Mesenchymal stem cell (in vitro differentiated cells and primary cell): Measurements from ENCODE around the gene SPATA20.

Experiments
- DNase-seq: peaks from one replicate; pipeline ENCODE4 v3.0.0-alpha.2; 2013
- H2AFZ ChIP-seq: one replicate; pipeline ENCODE4 v1.6.1; 2013; ENCODE audit warnings: low read depth, mild to moderate bottlenecking, control low read depth, inconsistent platforms, low read length, moderate library complexity
- H2AK5ac ChIP-seq: 2 replicates; pipeline ENCODE4 v1.6.1; 2013; ENCODE audit warnings: low read length, moderate library complexity, mild to moderate bottlenecking, inconsistent platforms; ENCODE audit not compliant: severe bottlenecking
- H2BK120ac ChIP-seq: one replicate; pipeline ENCODE4 v1.6.1; 2013; ENCODE audit warnings: low read depth, mild to moderate bottlenecking, inconsistent platforms, low read length, moderate library complexity
- H2BK12ac ChIP-seq, 2 experiments: one replicate each; pipeline ENCODE4 v1.6.1; 2013; ENCODE audit warnings: inconsistent platforms in 2 of 2, low read length in 2 of 2, mild to moderate bottlenecking in 2 of 2, moderate library complexity in 2 of 2, control low read depth in 1 of 2
- H2BK15ac ChIP-seq: one replicate; pipeline ENCODE4 v1.6.1; 2013; ENCODE audit warnings: mild to moderate bottlenecking, low read depth, inconsistent platforms; ENCODE audit not compliant: poor library complexity, severe bottlenecking
- H2BK5ac ChIP-seq: 2 replicates; pipeline ENCODE4 v1.6.1; 2013; ENCODE audit warnings: low read depth, mild to moderate bottlenecking, low read length, control low read depth, inconsistent platforms; ENCODE audit not compliant: poor library complexity, severe bottlenecking
- H3K14ac ChIP-seq, 2 experiments: one replicate each; pipeline ENCODE4 v1.6.1; 2013; ENCODE audit warnings: inconsistent platforms in 2 of 2, low read length in 2 of 2, control low read depth in 1 of 2, mild to moderate bottlenecking in 1 of 2, moderate library complexity in 1 of 2
- H3K18ac ChIP-seq, 2 experiments: one replicate each; pipeline ENCODE4 v1.6.1; 2013; ENCODE audit warnings: inconsistent platforms in 2 of 2, low read length in 2 of 2, control low read depth in 1 of 2, low read depth in 1 of 2, mild to moderate bottlenecking in 1 of 2
- H3K23ac ChIP-seq, 2 experiments: one replicate each; pipeline ENCODE4 v1.6.1; 2013; ENCODE audit warnings: inconsistent platforms in 2 of 2, low read length in 2 of 2, mild to moderate bottlenecking in 2 of 2, moderate library complexity in 2 of 2, control low read depth in 1 of 2
- H3K27ac ChIP-seq: 2 replicates; pipeline ENCODE4 v1.5.1; 2013; ENCODE audit warnings: mild to moderate bottlenecking, moderate library complexity, low read length, control low read depth, inconsistent platforms; ENCODE audit not compliant: poor library complexity, severe bottlenecking
- H3K27me3 ChIP-seq, 2 experiments: 2 replicates each; pipeline versions ENCODE4 v1.6.1 to v1.7.0; 2013; ENCODE audit warnings: low read length in 2 of 2, mild to moderate bottlenecking in 2 of 2, moderate library complexity in 2 of 2, control low read depth in 1 of 2, inconsistent platforms in 1 of 2; ENCODE audit not compliant: control insufficient read depth in 1 of 2, insufficient read depth in 1 of 2
- H3K36me3 ChIP-seq, 2 experiments: 2 replicates each; pipeline versions ENCODE4 v1.6.1 to v1.7.0; 2013; ENCODE audit warnings: low read length in 2 of 2, control low read depth in 1 of 2, inconsistent platforms in 1 of 2, low read depth in 1 of 2, mild to moderate bottlenecking in 1 of 2; ENCODE audit not compliant: insufficient read depth in 2 of 2, control insufficient read depth in 1 of 2
- H3K4ac ChIP-seq, 2 experiments: one replicate each; pipeline ENCODE4 v1.6.1; 2013; ENCODE audit warnings: inconsistent platforms in 2 of 2, low read length in 2 of 2, mild to moderate bottlenecking in 2 of 2, moderate library complexity in 2 of 2, control low read depth in 1 of 2, low read depth in 1 of 2
- H3K4me1 ChIP-seq: 2 replicates; pipeline ENCODE4 v1.6.1; 2013; ENCODE audit warnings: low read depth, low read length, control low read depth; ENCODE audit not compliant: control insufficient read depth, insufficient read depth
- H3K4me2 ChIP-seq: 2 replicates; pipeline ENCODE4 v1.6.1; 2013; ENCODE audit warnings: low read length, mild to moderate bottlenecking, inconsistent platforms; ENCODE audit not compliant: poor library complexity, severe bottlenecking
- H3K4me3 ChIP-seq, 2 experiments: 2 replicates each; pipeline versions ENCODE4 v1.5.1 to v1.7.0; 2013; ENCODE audit warnings: low read length in 2 of 2, mild to moderate bottlenecking in 2 of 2, control low read depth in 1 of 2, low read depth in 1 of 2; ENCODE audit not compliant: insufficient read depth in 1 of 2
- H3K79me1 ChIP-seq: replicated peaks from 2 replicates; pipeline ENCODE4 v1.6.1; 2013; ENCODE audit warnings: mild to moderate bottlenecking, control low read depth, low read length, inconsistent platforms; ENCODE audit not compliant: poor library complexity, severe bottlenecking
- H3K9ac ChIP-seq: 2 replicates; pipeline ENCODE4 v1.7.0; 2013; ENCODE audit warnings: mild to moderate bottlenecking, low read length, moderate library complexity
- H3K9me3 ChIP-seq: 2 replicates; pipeline ENCODE4 v1.7.0; 2013; ENCODE audit warnings: mild to moderate bottlenecking, low read length; ENCODE audit not compliant: control insufficient read depth
- H4K8ac ChIP-seq: one replicate; pipeline ENCODE4 v1.6.1; 2013; ENCODE audit warnings: inconsistent platforms, mild to moderate bottlenecking, low read length, moderate library complexity
- H4K91ac ChIP-seq: one replicate; pipeline ENCODE4 v1.6.1; 2013; ENCODE audit warnings: mild to moderate bottlenecking, low read length, inconsistent platforms
- WGBS: methylation state at CpG from one replicate; pipeline ENCODE4 v1.1.7; 2013; ENCODE audit warnings: mixed read lengths; 5-methylcytosine and 5-hydroxymethylcytosine counted together

SPATA20 gene

GRCh38 chr17:50538549-50539410, 8.2 kb upstream of the SPATA20 start:
- Histone ChIP-seq H4K91ac (no peak overlapping the region), H3K18ac (no peak overlapping the region), H3K23ac (no peak overlapping the region), H4K8ac (no peak overlapping the region), H2BK12ac (peak overlapping the region in 1 of 2 experiments; percentile 57), H3K9me3 (no peaks in the 10 kb centered on the region), H2BK15ac (no peak overlapping the region), H3K27me3 (peaks cover 1 to 21% of the 10 kb centered on the region in 2 experiments), H3K4me2 (no peak overlapping the region), H3K79me1 (no peaks in the 10 kb centered on the region), H3K36me3 (peaks cover 0 to 3% of the 10 kb centered on the region in 2 experiments), H3K9ac (no peak overlapping the region), H3K4me1 (peaks cover 29% of the 10 kb centered on the region), H3K4me3 (no peak overlapping the region), H3K27ac (no peak overlapping the region), H2BK120ac (no peak overlapping the region), H3K14ac (peak overlapping the region in 1 of 2 experiments; percentile 37), H3K4ac (no peak overlapping the region), H2BK5ac (no peak overlapping the region), H2AK5ac (no peak overlapping the region), H2AFZ (no peak overlapping the region)
- DNase-seq: no peak
- WGBS: 79% methylated on average over 20 of the region's 20 CpGs

- no peak overlapping the region for H3K4me2 ChIP-seq
- H4K91ac ChIP-seq: no peak overlapping the region
- peaks cover 0 to 3% of the 10 kb centered on the region in 2 experiments for H3K36me3 ChIP-seq
- H3K23ac ChIP-seq: no peak overlapping the region
- H3K79me1 ChIP-seq: no peaks in the 10 kb centered on the region
- no peak overlapping the region for H2BK15ac ChIP-seq
- peaks cover 19% of the 10 kb centered on the region for H3K4me1 ChIP-seq
- H2BK12ac ChIP-seq: no peak overlapping the region
- DNase-seq: no peak
- H3K4ac ChIP-seq: no peak overlapping the region
- H4K8ac ChIP-seq: no peak overlapping the region
- 83% methylated on average over 15 of the region's 15 CpGs for WGBS
- no peak overlapping the region for H3K27ac ChIP-seq
- peaks cover 0 to 10% of the 10 kb centered on the region in 2 experiments for H3K27me3 ChIP-seq
- H3K4me3 ChIP-seq: no peak overlapping the region
- H2BK120ac ChIP-seq: no peak overlapping the region
- H3K14ac ChIP-seq: no peak overlapping the region
- H2AFZ ChIP-seq: no peak overlapping the region
- H2BK5ac ChIP-seq: no peak overlapping the region
- H3K18ac ChIP-seq: peak overlapping the region in 1 of 2 experiments; percentile 18
- no peak overlapping the region for H3K9ac ChIP-seq
- H3K9me3 ChIP-seq: no peaks in the 10 kb centered on the region
- no peak overlapping the region for H2AK5ac ChIP-seq
These were observed 7.0 kb upstream of the SPATA20 start for GRCh38 chr17:50539762-50540559.

GRCh38 chr17:50540560-50541401, 6.2 kb upstream of the SPATA20 start:
- H3K4me3 ChIP-seq: peak overlapping the region in 1 of 2 experiments; percentile 86
- peak overlapping the region; percentile 87 for H3K9ac ChIP-seq
- no peak overlapping the region for H3K4me2 ChIP-seq
- WGBS: 95% methylated on average over 9 of the region's 11 CpGs
- H3K27ac ChIP-seq: no peak overlapping the region
- no peak overlapping the region for H2BK5ac ChIP-seq
- no peak overlapping the region for H2BK120ac ChIP-seq
- peak overlapping the region; percentile 42 for H4K8ac ChIP-seq
- H3K27me3 ChIP-seq: peaks cover 0 to 2% of the 10 kb centered on the region in 2 experiments
- H3K36me3 ChIP-seq: peaks cover 0 to 3% of the 10 kb centered on the region in 2 experiments
- no peak overlapping the region for H3K18ac ChIP-seq
- H4K91ac ChIP-seq: no peak overlapping the region
- no peak overlapping the region for H2AFZ ChIP-seq
- H3K23ac ChIP-seq: no peak overlapping the region
- H3K4ac ChIP-seq: peak overlapping the region in 1 of 2 experiments; percentile 11
- no peaks in the 10 kb centered on the region for H3K9me3 ChIP-seq
- H3K4me1 ChIP-seq: peaks cover 19% of the 10 kb centered on the region
- peak overlapping the region; percentile 18 to 28 for H2BK12ac ChIP-seq
- DNase-seq: no peak
- H2BK15ac ChIP-seq: no peak overlapping the region
- H2AK5ac ChIP-seq: peak overlapping the region; percentile 30
- H3K79me1 ChIP-seq: no peaks in the 10 kb centered on the region
- H3K14ac ChIP-seq: no peak overlapping the region
